HepG2 (cell line): ENCODE results near the gene MILR1. TPM values are rescaled to one million over a fixed set of nuclear protein-coding genes. Genes with fewer than 3 reads are reported as not detected.

ENCODE experiments used
- ATF4 ChIP-seq, 2 experiments: fragments of 450-650 bp in 1 of 2; sonication (generic) in 1 of 2; formaldehyde crosslinking; IDR thresholded peaks; 2 replicates each; pipeline versions ENCODE4 v1.5.0 to v1.8.0; 2020 to 2022; ENCODE audit warnings: mild to moderate bottlenecking in 1 of 2, missing genetic modification reagents in 1 of 2
- CHCHD3 ChIP-seq: sonication (generic); formaldehyde crosslinking; IDR thresholded peaks from 2 replicates; pipeline ENCODE4 v1.8.0; 2022; ENCODE audit warnings: mild to moderate bottlenecking, missing genetic modification reagents, moderate library complexity
- FOXC1 ChIP-seq: sonication (generic); formaldehyde crosslinking; IDR thresholded peaks from 2 replicates; pipeline ENCODE4 v1.8.0; 2022; ENCODE audit warnings: mild to moderate bottlenecking, missing genetic modification reagents, borderline replicate concordance
- HES4 ChIP-seq: sonication (generic); formaldehyde crosslinking; IDR thresholded peaks from 2 replicates; pipeline ENCODE4 v1.9.0; 2021; ENCODE audit warnings: mild to moderate bottlenecking, missing genetic modification reagents, borderline replicate concordance
- HINFP ChIP-seq: sonication (generic); formaldehyde crosslinking; IDR thresholded peaks from 2 replicates; pipeline ENCODE4 v1.4.0; 2020; ENCODE audit warnings: low read depth, mild to moderate bottlenecking, missing genetic modification reagents
- HNRNPUL1 ChIP-seq: fragments of 200-400 bp; formaldehyde crosslinking; IDR thresholded peaks from 2 replicates; pipeline ENCODE4 v1.6.1; 2017; ENCODE audit warnings: low read depth, mild to moderate bottlenecking, low read length, moderate library complexity
- HOXA5 ChIP-seq: sonication (generic); formaldehyde crosslinking; IDR thresholded peaks from 2 replicates; pipeline ENCODE4 v1.4.0; 2020; ENCODE audit warnings: missing genetic modification reagents
- KMT2B ChIP-seq: IDR thresholded peaks from 2 replicates; pipeline ENCODE4 v1.6.1; 2016; ENCODE audit warnings: missing genetic modification reagents, missing compliant biosample characterization
- NCOA1 ChIP-seq: sonication (generic); formaldehyde crosslinking; IDR thresholded peaks from 2 replicates; pipeline ENCODE4 v1.9.0; 2021; ENCODE audit warnings: missing genetic modification reagents
- NFE2 ChIP-seq: sonication (generic); formaldehyde crosslinking; IDR thresholded peaks from 2 replicates; pipeline ENCODE4 v1.4.0; 2020; ENCODE audit warnings: missing genetic modification reagents
- SALL1 ChIP-seq: sonication (generic); formaldehyde crosslinking; IDR thresholded peaks from 2 replicates; pipeline ENCODE4 v1.8.0; 2022; ENCODE audit warnings: mild to moderate bottlenecking, missing genetic modification reagents
- SMC3 ChIP-seq: IDR thresholded peaks from 2 replicates; pipeline ENCODE4 v1.6.1; 2011; ENCODE audit warnings: low read length, improper control_type of control experiment
- TCF12 ChIP-seq, 2 experiments: fragments of 450-650 bp in 1 of 2; sonication (generic) in 1 of 2; formaldehyde crosslinking in 1 of 2; IDR thresholded peaks; 2 replicates each; pipeline versions ENCODE4 v1.6.1 to v1.8.0; 2017 to 2022; ENCODE audit warnings: antibody characterized with exemption in 1 of 2, mild to moderate bottlenecking in 1 of 2, missing genetic modification reagents in 1 of 2, moderate library complexity in 1 of 2
- ZBTB49 ChIP-seq: sonication (generic); formaldehyde crosslinking; IDR thresholded peaks from 2 replicates; pipeline ENCODE4 v1.4.0; 2020; ENCODE audit warnings: missing genetic modification reagents, borderline replicate concordance
- ZBTB7B ChIP-seq: sonication (generic); formaldehyde crosslinking; IDR thresholded peaks from 2 replicates; pipeline ENCODE4 v1.4.0; 2020; ENCODE audit warnings: missing genetic modification reagents
- ZNF124 ChIP-seq: sonication (generic); formaldehyde crosslinking; IDR thresholded peaks from 2 replicates; pipeline ENCODE4 v1.4.0; 2020; ENCODE audit warnings: missing genetic modification reagents
- polyA plus RNA-seq, 8 experiments: library from polyadenylated mRNA; depleted of rRNA in 3 of 8; stranded (reverse) in 7 of 8; unstranded in 1 of 8; fragments of >200 nt; fragmentation: Illumina TruSeq in 4 of 8; extraction: Trizol in 4 of 8; gene quantifications; 2 replicates each; pipeline versions ENCODE4 v1.2.1 to v1.2.3, GENCODE V29; 2011 to 2016; ENCODE audit warnings: low read depth in 4 of 8, missing spikeins in 1 of 8, mixed read lengths in 1 of 8; ENCODE audit not compliant: insufficient read depth in 1 of 8
- total RNA-seq, 5 experiments: library from RNA; depleted of rRNA; stranded (reverse); fragments of >200 nt; fragmentation: Illumina TruSeq; extraction: Trizol; gene quantifications; 2 replicates each; pipeline ENCODE4 v1.2.3, GENCODE V29; 2016; ENCODE audit warnings: low read depth in 1 of 5
- TF ChIP-seq, protein P1 (sequence below): sonication (generic); formaldehyde crosslinking; IDR thresholded peaks from 2 replicates; pipeline ENCODE4 v1.9.0; 2021; ENCODE audit warnings: missing genetic modification reagents, mild to moderate bottlenecking, borderline replicate concordance

The MILR1 gene
- total and polyA plus RNA-seq, 2 of the 13 experiments (the other 11 are each of a cell fraction or from before 2014, with no cell fraction given) = 0.27 to 1.7 TPM

- TF ChIP-seq HES4 (CRISPR knock-in tag) (no peak), CHCHD3 (CRISPR knock-in tag) (no peak), ZBTB49 (CRISPR knock-in tag) (no peak), KMT2B (CRISPR knock-in tag) (0 out of 2 replicates have a peak, but pooled peaks have one; percentile 34), HNRNPUL1 (no peak), TCF12 (IDR thresholded peaks at IDR 0.05) (no peak), TCF12 (CRISPR knock-in tag; IDR thresholded peaks at IDR 0.05) (no peak), NFE2 (no peak), SMC3 (peak; percentile 82), HINFP (no peak), FOXC1 (CRISPR knock-in tag) (no peak), NCOA1 (CRISPR knock-in tag) (0 out of 2 replicates have a peak, but pooled peaks have one; percentile 46), ATF4 (CRISPR knock-in tag; IDR thresholded peaks at IDR 0.05) (no peak), HOXA5 (CRISPR knock-in tag) (no peak), SALL1 (no peak), ZNF124 (peak; percentile 65; the same call in 1 of the 2 replicates), ZBTB7B (CRISPR knock-in tag) (no peak)
- TF ChIP-seq, protein P1, sequence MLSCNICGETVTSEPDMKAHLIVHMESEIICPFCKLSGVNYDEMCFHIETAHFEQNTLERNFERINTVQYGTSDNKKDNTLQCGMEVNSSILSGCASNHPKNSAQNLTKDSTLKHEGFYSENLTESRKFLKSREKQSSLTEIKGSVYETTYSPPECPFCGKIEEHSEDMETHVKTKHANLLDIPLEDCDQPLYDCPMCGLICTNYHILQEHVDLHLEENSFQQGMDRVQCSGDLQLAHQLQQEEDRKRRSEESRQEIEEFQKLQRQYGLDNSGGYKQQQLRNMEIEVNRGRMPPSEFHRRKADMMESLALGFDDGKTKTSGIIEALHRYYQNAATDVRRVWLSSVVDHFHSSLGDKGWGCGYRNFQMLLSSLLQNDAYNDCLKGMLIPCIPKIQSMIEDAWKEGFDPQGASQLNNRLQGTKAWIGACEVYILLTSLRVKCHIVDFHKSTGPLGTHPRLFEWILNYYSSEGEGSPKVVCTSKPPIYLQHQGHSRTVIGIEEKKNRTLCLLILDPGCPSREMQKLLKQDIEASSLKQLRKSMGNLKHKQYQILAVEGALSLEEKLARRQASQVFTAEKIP = no peak
Measured at GRCh38 chr17:64420143-64420670, 28.7 kb upstream of the MILR1 start (continued).
